OCI-LY1 (cell line): Measurements from ENCODE around the gene BCAN.

Experiments
- H2AFZ ChIP-seq: fragments of 200-600 bp; sonication (generic), shearing (Covaris generic); 2 replicates; pipeline ENCODE4 v1.6.0; 2014; ENCODE audit warnings: antibody characterized with exemption, mild to moderate bottlenecking, low read length
- H3F3A ChIP-seq: fragments of 200-600 bp; sonication (generic), shearing (Covaris generic); 2 replicates; pipeline ENCODE4 v1.6.0; 2014; ENCODE audit warnings: mild to moderate bottlenecking, antibody characterized with exemption, low read length, moderate library complexity; ENCODE audit not compliant: insufficient read depth
- H3K27ac ChIP-seq: fragments of 200-600 bp; sonication (generic); 2 replicates; pipeline ENCODE4 v1.5.1; 2014; ENCODE audit warnings: low read length, mixed run types, mild to moderate bottlenecking, low read depth; ENCODE audit not compliant: poor library complexity, severe bottlenecking
- H3K27me3 ChIP-seq: fragments of 200-600 bp; sonication (generic); 2 replicates; pipeline ENCODE4 v1.6.0; 2014; ENCODE audit warnings: antibody characterized with exemption, mild to moderate bottlenecking, low read length, moderate library complexity; ENCODE audit not compliant: insufficient read depth
- H3K36me3 ChIP-seq: fragments of 200-600 bp; sonication (generic); 2 replicates; pipeline ENCODE4 v1.6.1; 2014; ENCODE audit warnings: mild to moderate bottlenecking, antibody characterized with exemption, low read length, moderate library complexity, mixed read lengths; ENCODE audit not compliant: insufficient read depth
- H3K4me1 ChIP-seq: fragments of 200-600 bp; sonication (generic); 2 replicates; pipeline ENCODE4 v1.5.1; 2014; ENCODE audit warnings: mild to moderate bottlenecking, low read length, moderate library complexity; ENCODE audit not compliant: insufficient read depth, severe bottlenecking
- H3K4me2 ChIP-seq: fragments of 200-600 bp; sonication (generic), shearing (Covaris generic); 2 replicates; pipeline ENCODE4 v1.6.1; 2014; ENCODE audit warnings: low read length
- H3K4me3 ChIP-seq: fragments of 200-600 bp; sonication (generic); 2 replicates; pipeline ENCODE4 v1.5.1; 2014; ENCODE audit warnings: low read length, low read depth, mild to moderate bottlenecking, mixed read lengths; ENCODE audit not compliant: poor library complexity, severe bottlenecking
- H3K79me2 ChIP-seq: fragments of 200-600 bp; shearing (Covaris generic); 2 replicates; pipeline ENCODE4 v1.6.1; 2016; ENCODE audit warnings: mixed run types, low read length, mixed read lengths; ENCODE audit not compliant: insufficient read depth
- H3K9ac ChIP-seq: fragments of 200-600 bp; sonication (generic), shearing (Covaris generic); 2 replicates; pipeline ENCODE4 v1.6.1; 2014; ENCODE audit warnings: mild to moderate bottlenecking, low read length, mixed read lengths
- H3K9me2 ChIP-seq: fragments of 200-600 bp; sonication (generic), shearing (Covaris generic); 2 replicates; pipeline ENCODE4 v1.6.1; 2014; ENCODE audit warnings: low read depth, mild to moderate bottlenecking, low read length, mixed read lengths
- H3K9me3 ChIP-seq: fragments of 200-600 bp; shearing (Covaris generic); 2 replicates; pipeline ENCODE4 v1.6.1; 2014; ENCODE audit warnings: low read length, mixed read lengths
- H4K20me1 ChIP-seq: fragments of 200-600 bp; sonication (generic), shearing (Covaris generic); 2 replicates; pipeline ENCODE4 v1.6.0; 2016; ENCODE audit warnings: mild to moderate bottlenecking, low read length; ENCODE audit not compliant: insufficient read depth
- CTCF ChIP-seq: fragments of 200-600 bp; sonication (generic), shearing (Covaris generic); IDR thresholded peaks from 2 replicates; pipeline ENCODE4 v1.5.1; 2017; ENCODE audit warnings: mild to moderate bottlenecking, antibody characterized with exemption, low read length, moderate library complexity, mixed read lengths
- EZH2 ChIP-seq: fragments of 200-600 bp; sonication (generic), shearing (Covaris generic); IDR thresholded peaks from 2 replicates; pipeline ENCODE4 v1.8.0; 2017; ENCODE audit warnings: borderline replicate concordance, mixed run types, mild to moderate bottlenecking, antibody characterized with exemption, low read length, moderate library complexity, mixed read lengths

Gene BCAN

GRCh38 chr1:156671804-156672203 lies 29.9 kb downstream of the BCAN start:
- H3F3A ChIP-seq = no peaks in the 10 kb centered on the region
- no peaks in the 10 kb centered on the region for H3K4me1 ChIP-seq
- H3K79me2 ChIP-seq = no peaks in the 10 kb centered on the region
- no peaks in the 10 kb centered on the region for H3K36me3 ChIP-seq
- no peak overlapping the region for H3K4me2 ChIP-seq
- no peaks in the 10 kb centered on the region for H4K20me1 ChIP-seq
- no peaks in the 10 kb centered on the region for H3K9me2 ChIP-seq
- no peak overlapping the region for H3K27ac ChIP-seq
- H3K4me3 ChIP-seq = no peak overlapping the region
- peaks cover 5% of the 10 kb centered on the region; the same call in 1 of the 2 replicates for H3K27me3 ChIP-seq
- H3K9me3 ChIP-seq = no peaks in the 10 kb centered on the region
- H3K9ac ChIP-seq = no peak overlapping the region
- TF ChIP-seq CTCF = no peak
- TF ChIP-seq EZH2 = no peak
- H2AFZ ChIP-seq = no peak overlapping the region

- no peak overlapping the region for H2AFZ ChIP-seq
- no peaks in the 10 kb centered on the region for H4K20me1 ChIP-seq
- no peaks in the 10 kb centered on the region for H3K4me1 ChIP-seq
- no peaks in the 10 kb centered on the region for H3K79me2 ChIP-seq
- no peak overlapping the region for H3K4me2 ChIP-seq
- no peaks in the 10 kb centered on the region for H3F3A ChIP-seq
- TF ChIP-seq CTCF (no peak), EZH2 (no peak)
- H3K36me3 ChIP-seq = no peaks in the 10 kb centered on the region
- no peak overlapping the region for H3K4me3 ChIP-seq
- H3K27ac ChIP-seq = no peak overlapping the region
- no peak overlapping the region for H3K9ac ChIP-seq
- H3K9me2 ChIP-seq = no peaks in the 10 kb centered on the region
- H3K9me3 ChIP-seq = no peaks in the 10 kb centered on the region
- H3K27me3 ChIP-seq = peaks cover 12% of the 10 kb centered on the region
Measured at GRCh38 chr1:156673387-156674121, 31.6 kb downstream of the BCAN start.

GRCh38 chr1:156675210-156676113 lies 33.5 kb downstream of the BCAN start:
- Histone ChIP-seq H4K20me1 (no peaks in the 10 kb centered on the region), H3K4me3 (no peak overlapping the region), H2AFZ (no peak overlapping the region), H3K36me3 (no peaks in the 10 kb centered on the region), H3K9me3 (no peaks in the 10 kb centered on the region), H3K4me2 (no peak overlapping the region), H3K79me2 (no peaks in the 10 kb centered on the region), H3F3A (no peaks in the 10 kb centered on the region), H3K9ac (no peak overlapping the region), H3K9me2 (no peaks in the 10 kb centered on the region), H3K27me3 (peaks cover 12% of the 10 kb centered on the region), H3K27ac (no peak overlapping the region), H3K4me1 (no peaks in the 10 kb centered on the region)
- TF ChIP-seq EZH2 = no peak
- no peak for TF ChIP-seq CTCF
